Mononuclear cell (primary cell): Measurements from ENCODE around the gene CCDC15. TPM values are rescaled to one million over a fixed set of nuclear protein-coding genes. Genes with fewer than 3 reads are reported as not detected.

Experiments
- H3K27me3 ChIP-seq: 2 replicates; pipeline ENCODE4 v1.6.0; 2011; ENCODE audit warnings: low read length, control low read depth; ENCODE audit not compliant: insufficient read depth
- H3K4me1 ChIP-seq: 2 replicates; pipeline ENCODE4 v1.5.1; 2011; ENCODE audit warnings: mild to moderate bottlenecking, low read length, control low read depth; ENCODE audit not compliant: insufficient read depth
- H3K4me3 ChIP-seq: 2 replicates; pipeline ENCODE4 v1.5.1; 2011; ENCODE audit warnings: mild to moderate bottlenecking, low read length, moderate library complexity
- H3K9me3 ChIP-seq: 2 replicates; pipeline ENCODE4 v1.5.1; 2011; ENCODE audit warnings: low read depth, mild to moderate bottlenecking, control low read depth, low read length
- total RNA-seq: library from RNA; depleted of rRNA; stranded (reverse); fragments of >200 nt; gene quantifications from one replicate; pipeline ENCODE4 v1.2.3, GENCODE V29; 2012

CCDC15 gene
- total RNA-seq, 1 donor, result 1.4 TPM

DNA sequence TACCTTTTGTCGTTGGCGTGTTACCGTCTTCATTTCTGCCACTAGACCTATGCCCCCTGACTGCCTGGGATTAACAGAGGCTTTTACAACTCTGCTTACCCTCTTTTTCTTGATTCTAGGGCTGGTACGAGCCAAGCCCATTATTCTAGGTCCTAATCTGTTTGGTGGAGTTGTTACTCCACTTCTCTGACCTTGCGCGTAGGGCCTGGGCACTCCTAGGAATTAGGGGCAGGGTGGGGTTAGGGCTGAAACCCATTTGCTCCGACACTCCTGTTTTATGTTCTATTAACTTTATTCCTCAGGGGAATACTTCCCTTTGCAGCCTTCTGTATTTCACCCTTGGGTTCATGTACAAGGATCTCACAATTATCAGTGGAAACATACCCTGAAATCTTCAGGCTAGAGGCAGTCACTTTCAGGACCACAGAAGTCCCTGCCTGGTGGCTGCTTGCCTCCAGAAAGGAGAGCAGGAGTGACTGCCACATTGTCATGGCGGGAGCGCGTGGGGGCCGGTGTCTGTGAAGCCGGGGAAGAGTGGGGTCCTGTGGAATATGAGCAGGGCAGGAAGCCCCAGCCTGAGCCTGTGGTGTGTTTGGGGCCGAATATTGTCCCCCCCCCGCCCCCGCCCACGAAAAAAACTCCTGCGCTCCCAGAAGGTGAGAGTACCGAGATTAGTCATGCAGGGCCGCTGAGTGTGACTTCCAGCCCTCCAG is 108.4 kb downstream of the CCDC15 start:
- H3K4me3 ChIP-seq, result peak overlapping the region; percentile 56
- no peaks in the 10 kb centered on the region for H3K9me3 ChIP-seq
- H3K4me1 ChIP-seq, result peaks cover 35% of the 10 kb centered on the region
- peaks cover 20% of the 10 kb centered on the region for H3K27me3 ChIP-seq

DNA sequence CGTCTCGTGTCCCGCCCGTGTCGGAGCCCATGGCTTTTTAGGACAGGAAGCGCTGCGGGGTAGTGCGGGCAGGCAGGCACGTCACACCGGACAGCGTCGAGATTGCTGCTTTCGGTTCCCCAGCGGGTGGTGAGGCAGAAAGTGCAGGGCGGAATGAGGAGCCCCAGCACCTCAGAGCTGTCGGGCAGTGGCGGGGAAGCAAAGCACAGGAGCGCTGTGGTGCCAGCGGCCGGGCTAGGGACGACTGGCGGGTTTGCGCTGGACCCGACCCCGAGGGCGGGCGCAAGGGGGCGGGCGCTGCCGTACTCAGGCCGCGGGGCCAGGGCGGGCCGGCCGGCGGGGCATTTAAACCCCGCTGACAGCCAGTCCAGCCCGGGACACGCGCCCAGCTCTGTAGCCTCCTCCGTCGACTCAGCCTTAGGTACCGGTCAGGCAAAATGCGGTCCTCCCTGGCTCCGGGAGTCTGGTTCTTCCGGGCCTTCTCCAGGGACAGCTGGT is 109.0 kb downstream of the CCDC15 start, which contains the start of gene SLC37A2:
TSS of gene SLC37A2 (plus strand) at position 375 of the 498 bp plus-strand sequence. CDS start at position 438, 63 bp downstream.
- H3K4me1 ChIP-seq, result peaks cover 38% of the 10 kb centered on the region
- H3K9me3 ChIP-seq, result no peaks in the 10 kb centered on the region
- H3K27me3 ChIP-seq, result peaks cover 20% of the 10 kb centered on the region
- peak within 1 kb of the TSS; percentile 56 for H3K4me3 ChIP-seq

GRCh38 chr11:125063429-125064043 is 109.5 kb downstream of the CCDC15 start:
- peaks cover 44% of the 10 kb centered on the region for H3K4me1 ChIP-seq
- peak overlapping the region; percentile 56 for H3K4me3 ChIP-seq
- H3K27me3 ChIP-seq, result peaks cover 20% of the 10 kb centered on the region
- no peaks in the 10 kb centered on the region for H3K9me3 ChIP-seq

DNA sequence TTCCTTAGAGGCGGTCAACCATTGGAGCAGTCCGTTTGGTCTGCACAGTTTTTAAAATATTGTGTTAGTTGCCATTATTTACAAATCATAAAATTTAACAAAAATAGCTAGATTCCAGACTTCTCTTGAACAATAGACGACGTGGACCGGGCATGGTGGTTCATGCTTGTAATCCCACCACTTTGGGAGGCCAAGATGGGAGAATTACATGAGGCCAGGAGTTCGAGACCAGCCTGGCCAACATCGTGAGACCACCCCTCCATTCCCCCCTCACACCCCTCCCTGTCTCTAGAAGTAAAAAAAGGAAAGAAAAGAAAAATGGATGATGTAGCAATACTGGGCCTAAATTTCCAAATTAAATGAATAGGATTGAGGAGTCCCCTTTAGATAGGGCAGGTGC is 110.1 kb downstream of the CCDC15 start:
- peak overlapping the region; percentile 56 for H3K4me3 ChIP-seq
- no peaks in the 10 kb centered on the region for H3K9me3 ChIP-seq
- H3K27me3 ChIP-seq, result peaks cover 20% of the 10 kb centered on the region
- peaks cover 49% of the 10 kb centered on the region for H3K4me1 ChIP-seq

DNA sequence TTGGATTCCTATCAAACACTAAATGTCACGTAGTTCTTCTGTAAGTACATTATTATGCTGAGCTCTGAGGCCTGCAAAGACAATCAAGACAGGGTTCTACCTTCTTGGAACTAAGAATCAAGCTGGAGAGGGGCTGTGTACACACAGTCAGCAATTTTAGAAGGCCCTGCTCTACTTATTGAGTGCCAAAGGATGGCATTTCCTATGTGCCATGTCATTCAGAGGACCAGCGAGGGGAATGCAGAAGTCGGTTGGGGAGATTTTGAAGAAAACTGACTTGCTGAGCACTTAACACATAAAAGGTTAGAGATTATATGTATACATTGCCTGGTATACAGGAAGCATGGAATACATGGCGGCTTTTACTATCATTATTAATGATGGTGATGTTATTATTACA is 114.4 kb downstream of the CCDC15 start:
- H3K4me3 ChIP-seq, result no peak overlapping the region
- H3K27me3 ChIP-seq, result peaks cover 20% of the 10 kb centered on the region
- peaks cover 85% of the 10 kb centered on the region for H3K4me1 ChIP-seq
- H3K9me3 ChIP-seq, result no peaks in the 10 kb centered on the region

GRCh38 chr11:125069008-125069407 is 115.0 kb downstream of the CCDC15 start:
- Histone ChIP-seq H3K4me1 (peaks cover 83% of the 10 kb centered on the region), H3K27me3 (peaks cover 14% of the 10 kb centered on the region), H3K9me3 (no peaks in the 10 kb centered on the region), H3K4me3 (no peak overlapping the region)

GRCh38 chr11:125069796-125070195 is 115.8 kb downstream of the CCDC15 start:
- Histone ChIP-seq H3K4me3 (no peak overlapping the region), H3K27me3 (peaks cover 6% of the 10 kb centered on the region), H3K4me1 (peaks cover 83% of the 10 kb centered on the region), H3K9me3 (no peaks in the 10 kb centered on the region)

DNA sequence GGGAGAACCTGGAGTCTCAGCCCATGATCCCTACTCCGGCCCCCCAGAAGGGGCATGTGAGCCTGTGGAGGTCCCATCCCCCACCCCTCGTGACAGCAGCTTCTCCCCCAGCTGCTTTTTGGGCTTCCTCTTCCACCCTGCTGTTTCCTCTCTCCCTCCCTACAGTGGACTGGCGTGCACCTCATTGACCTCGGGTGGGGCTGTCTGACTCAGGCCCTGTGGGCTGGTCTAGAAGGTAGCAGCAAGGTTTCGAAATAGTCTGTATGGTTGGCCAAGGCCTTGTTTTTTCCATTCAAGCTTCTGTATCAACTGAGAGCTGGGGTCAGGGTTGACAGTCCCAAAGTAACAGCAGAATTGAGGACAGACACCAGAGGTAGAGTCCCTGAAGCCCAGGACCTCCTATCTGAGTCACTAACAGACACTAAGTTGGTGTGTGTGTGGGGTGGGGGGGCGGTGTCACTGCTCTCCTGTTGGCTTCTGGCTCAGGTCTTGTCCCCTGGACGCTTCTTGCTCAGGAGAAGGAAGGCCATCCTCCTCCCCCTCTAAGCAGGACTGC is 116.8 kb downstream of the CCDC15 start:
- Histone ChIP-seq H3K27me3 (peaks cover 6% of the 10 kb centered on the region), H3K9me3 (no peaks in the 10 kb centered on the region), H3K4me1 (peaks cover 87% of the 10 kb centered on the region), H3K4me3 (no peak overlapping the region)

GRCh38 chr11:125071435-125071834 is 117.4 kb downstream of the CCDC15 start:
- H3K4me3 ChIP-seq, result no peak overlapping the region

DNA sequence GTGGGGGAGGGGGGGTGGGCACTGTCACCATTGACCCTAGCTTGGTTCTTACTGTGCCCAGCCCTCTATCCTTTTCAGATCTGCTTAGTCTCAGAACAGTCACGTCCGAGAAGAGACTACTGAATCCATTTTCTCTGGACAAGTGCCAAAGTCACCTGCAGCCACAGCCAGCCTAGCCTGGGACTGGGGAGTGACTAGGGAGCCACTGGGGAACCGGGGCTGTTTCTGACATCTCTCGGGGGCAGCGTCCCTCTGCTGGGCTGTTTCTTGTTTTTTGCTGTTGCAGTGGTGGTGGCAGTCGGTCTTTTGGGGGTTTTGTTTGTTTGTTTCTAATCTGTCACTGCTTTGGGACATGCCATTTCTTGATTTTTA is 117.8 kb downstream of the CCDC15 start:
- Histone ChIP-seq H3K9me3 (no peaks in the 10 kb centered on the region), H3K27me3 (no peaks in the 10 kb centered on the region), H3K4me1 (peaks cover 86% of the 10 kb centered on the region), H3K4me3 (no peak overlapping the region)

More at GRCh38 chr11:125071435-125071834, 117.4 kb downstream of the CCDC15 start:
- Histone ChIP-seq H3K9me3 (no peaks in the 10 kb centered on the region), H3K4me1 (peaks cover 87% of the 10 kb centered on the region), H3K27me3 (no peaks in the 10 kb centered on the region)

GRCh38 chr11:125072218-125072960 is 118.4 kb downstream of the CCDC15 start:
- H3K27me3 ChIP-seq, result no peaks in the 10 kb centered on the region
- H3K4me1 ChIP-seq, result peaks cover 82% of the 10 kb centered on the region
- H3K4me3 ChIP-seq, result no peak overlapping the region
- no peaks in the 10 kb centered on the region for H3K9me3 ChIP-seq

DNA sequence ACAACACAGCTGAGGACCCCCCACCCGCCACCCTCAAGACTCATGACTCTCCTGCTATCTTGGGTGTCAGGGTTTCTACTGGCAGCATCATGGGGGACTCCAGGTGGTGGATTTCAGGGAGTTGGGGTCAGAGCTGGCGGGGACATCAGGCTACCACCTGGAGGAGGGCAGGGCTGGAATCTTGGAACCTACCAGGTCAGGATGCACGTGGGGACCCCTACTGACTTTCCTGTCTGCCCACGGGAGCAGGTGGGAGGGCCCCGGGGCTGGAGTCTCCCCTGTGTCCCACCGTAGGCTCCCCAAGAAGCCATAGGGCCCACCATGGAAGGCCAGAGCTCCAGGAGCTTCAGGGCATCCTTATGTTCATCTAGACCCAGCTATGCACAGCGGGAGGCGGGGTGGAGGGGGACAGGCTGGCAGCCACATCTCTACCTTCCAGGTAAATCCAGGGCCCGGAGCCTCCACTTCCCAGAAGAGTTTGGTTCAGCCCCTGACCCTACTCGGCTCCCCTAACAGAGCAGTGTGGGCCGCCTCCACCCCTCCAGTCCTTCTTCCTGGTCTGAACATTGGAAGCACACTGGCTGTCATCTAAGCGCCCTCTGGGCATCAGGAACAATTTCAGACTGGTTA is 119.1 kb downstream of the CCDC15 start:
- Histone ChIP-seq H3K27me3 (no peaks in the 10 kb centered on the region), H3K4me3 (no peak overlapping the region), H3K9me3 (no peaks in the 10 kb centered on the region), H3K4me1 (peaks cover 78% of the 10 kb centered on the region)

DNA sequence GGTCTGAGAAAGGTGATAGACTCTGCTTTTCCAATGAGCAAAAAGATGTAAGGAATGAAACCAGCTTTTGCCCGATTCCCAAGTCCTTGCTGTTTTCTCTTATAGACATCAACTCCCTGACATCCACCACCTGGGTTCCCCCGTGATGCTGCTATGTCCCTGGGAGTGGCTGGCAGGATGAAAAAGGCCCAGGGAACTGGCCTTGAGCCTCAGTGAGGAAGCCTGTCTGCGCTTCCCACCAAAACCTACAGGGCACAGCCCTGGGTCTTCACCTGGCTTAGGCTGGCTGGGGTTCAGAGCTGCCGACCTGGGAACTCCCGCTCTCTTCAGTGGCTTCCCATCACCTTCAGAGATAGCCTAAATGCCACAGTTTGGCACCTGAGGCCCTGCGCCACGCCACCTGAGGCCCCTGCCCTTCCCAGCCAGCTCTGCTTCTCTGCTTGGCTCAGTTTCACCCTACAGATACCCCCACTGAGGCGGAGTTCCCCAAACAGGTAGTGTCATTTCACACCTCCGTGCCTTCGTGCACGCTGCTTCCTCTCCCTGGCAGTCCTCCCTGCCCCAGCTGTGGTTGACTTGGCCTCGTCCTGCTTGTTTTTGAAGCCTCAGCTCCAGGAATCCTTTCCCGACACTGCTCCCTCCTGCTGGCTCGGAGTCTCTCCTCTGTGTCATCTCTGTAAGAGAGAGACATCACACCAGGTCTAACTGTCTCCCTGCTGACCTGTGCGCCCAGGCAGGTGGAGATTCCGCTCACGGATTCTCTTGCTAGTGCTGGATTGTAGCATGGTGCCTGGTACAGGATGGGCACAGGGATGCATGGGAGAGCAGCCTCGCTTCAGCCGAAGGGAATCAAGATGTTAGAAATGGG is 119.8 kb downstream of the CCDC15 start:
- Histone ChIP-seq H3K9me3 (no peaks in the 10 kb centered on the region), H3K27me3 (no peaks in the 10 kb centered on the region), H3K4me1 (peaks cover 70% of the 10 kb centered on the region), H3K4me3 (no peak overlapping the region)
